H1 (cell line): ENCODE measurements around the gene WASL. TPM values are rescaled to one million over a fixed set of nuclear protein-coding genes. Genes with fewer than 3 reads are reported as not detected.

ENCODE experiments used
- CTCF ChIA-PET: fragments of 300-600 bp; sonication (Branson Sonifier 250); formaldehyde crosslinking; loops from one replicate; lab custom pipeline; 2021; ENCODE audit not compliant: partially characterized antibody; lab: Charles Lee
- POLR2A ChIA-PET: fragments of 300-600 bp; sonication (Branson Sonifier 250); formaldehyde crosslinking; loops from one replicate; lab custom pipeline; 2021; ENCODE audit warnings: inconsistent platforms; ENCODE audit not compliant: partially characterized antibody; lab: Charles Lee
- DNase-seq, 2 experiments: peaks; one replicate each; pipeline versions ENCODE4 v3.0.0 to v3.0.0-alpha.2; 2010 to 2022; ENCODE audit warnings: low spot score in 2 of 2, low read depth in 1 of 2, mixed read lengths in 1 of 2
- FAIRE-seq: peaks from 2 replicates; lab custom pipeline; 2011; peaks lifted over from hg19 to GRCh38; lab: Jason Lieb, UNC
- H2AFZ ChIP-seq: 2 replicates; pipeline ENCODE4 v1.8.1; 2012; ENCODE audit warnings: low read length, inconsistent platforms
- H2AK5ac ChIP-seq: 2 replicates; pipeline ENCODE4 v1.6.1; 2013; ENCODE audit warnings: low read depth, low read length
- H2BK120ac ChIP-seq: replicated peaks from 2 replicates; pipeline ENCODE3; 2013; ENCODE audit warnings: low read depth, low read length, inconsistent platforms
- H2BK12ac ChIP-seq: 2 replicates; pipeline ENCODE4 v1.6.1; 2013; ENCODE audit warnings: low read depth, low read length
- H2BK15ac ChIP-seq: 2 replicates; pipeline ENCODE4 v1.6.1; 2013; ENCODE audit warnings: low read length
- H2BK20ac ChIP-seq: 2 replicates; pipeline ENCODE4 v1.6.1; 2013; ENCODE audit warnings: low read length
- H2BK5ac ChIP-seq: 2 replicates; pipeline ENCODE4 v1.6.1; 2013; ENCODE audit warnings: low read depth, low read length
- H3K14ac ChIP-seq: 2 replicates; pipeline ENCODE4 v1.6.1; 2013; ENCODE audit warnings: inconsistent platforms; ENCODE audit not compliant: insufficient read length
- H3K18ac ChIP-seq: 2 replicates; pipeline ENCODE4 v1.6.1; 2013; ENCODE audit warnings: low read length; ENCODE audit errors: extremely low read depth
- H3K23ac ChIP-seq: 2 replicates; pipeline ENCODE4 v1.6.1; 2013; ENCODE audit warnings: inconsistent platforms; ENCODE audit not compliant: insufficient read length
- H3K23me2 ChIP-seq: 2 replicates; pipeline ENCODE4 v1.6.1; 2013; ENCODE audit warnings: low read depth, low read length
- H3K27ac ChIP-seq: 2 replicates; pipeline ENCODE4 v1.6.1; 2011; ENCODE audit warnings: low read depth, low read length, inconsistent platforms
- H3K27me3 ChIP-seq, 4 experiments: replicated peaks in 1 of 4; 1 replicate in 1 of 4; 2 replicates in 3 of 4; pipeline versions ENCODE4 v1.6.1 to v1.8.1; 2011 to 2013; ENCODE audit warnings: low read length in 3 of 4, mild to moderate bottlenecking in 3 of 4, inconsistent platforms in 2 of 4, mixed read lengths in 2 of 4, moderate library complexity in 1 of 4; ENCODE audit not compliant: control insufficient read depth in 3 of 4, insufficient read depth in 3 of 4; ENCODE audit errors: extremely low read depth in 1 of 4
- H3K36me3 ChIP-seq, 4 experiments: 2 replicates each; pipeline versions ENCODE4 v1.6.1 to v1.8.1; 2011 to 2013; ENCODE audit warnings: mild to moderate bottlenecking in 4 of 4, low read length in 3 of 4, moderate library complexity in 2 of 4, control low read depth in 1 of 4, inconsistent platforms in 1 of 4; ENCODE audit not compliant: insufficient read depth in 4 of 4, control insufficient read depth in 2 of 4
- H3K4ac ChIP-seq: replicated peaks from 2 replicates; pipeline ENCODE3; 2013; ENCODE audit warnings: low read length, low read depth, mixed read lengths, inconsistent platforms; ENCODE audit not compliant: insufficient read length
- H3K4me1 ChIP-seq, 4 experiments: replicated peaks in 1 of 4; 1 replicate in 1 of 4; 2 replicates in 3 of 4; pipeline versions ENCODE4 v1.6.1 to v1.8.1; 2011 to 2013; ENCODE audit warnings: low read length in 3 of 4, inconsistent platforms in 2 of 4, mixed read lengths in 1 of 4; ENCODE audit not compliant: insufficient read depth in 4 of 4, control insufficient read depth in 3 of 4
- H3K4me2 ChIP-seq, 2 experiments: 2 replicates each; pipeline versions ENCODE4 v1.6.1 to v1.8.1; 2011 to 2013; ENCODE audit warnings: low read depth in 2 of 2, low read length in 2 of 2, control low read depth in 1 of 2, inconsistent platforms in 1 of 2, mild to moderate bottlenecking in 1 of 2; ENCODE audit not compliant: insufficient read depth in 1 of 2
- H3K4me3 ChIP-seq, 4 experiments: fragments of 200-600, 300-600 bp in 1 of 4; sonication (generic), shearing (Covaris generic), sonication (Bioruptor Twin) in 1 of 4; 2 replicates each; pipeline versions ENCODE4 v1.5.1 to v1.8.1; 2011 to 2016; ENCODE audit warnings: low read length in 4 of 4, low read depth in 3 of 4, control low read depth in 2 of 4, inconsistent platforms in 2 of 4, mild to moderate bottlenecking in 2 of 4, mixed read lengths in 1 of 4, moderate library complexity in 1 of 4; ENCODE audit not compliant: insufficient read depth in 2 of 4; ENCODE audit errors: extremely low read depth in 1 of 4
- H3K56ac ChIP-seq: replicated peaks from 2 replicates; pipeline ENCODE3; 2013; ENCODE audit warnings: low read depth, mild to moderate bottlenecking, mixed read lengths, low read length, inconsistent platforms; ENCODE audit not compliant: insufficient read length
- H3K79me1 ChIP-seq: 2 replicates; pipeline ENCODE4 v1.6.1; 2013; ENCODE audit warnings: low read depth, low read length, control low read depth
- H3K79me2 ChIP-seq, 2 experiments: 2 replicates each; pipeline versions ENCODE4 v1.6.1 to v1.8.1; 2012 to 2013; ENCODE audit warnings: low read length in 2 of 2, mild to moderate bottlenecking in 2 of 2, inconsistent platforms in 1 of 2; ENCODE audit not compliant: insufficient read depth in 2 of 2, control insufficient read depth in 1 of 2
- H3K9ac ChIP-seq, 4 experiments: replicated peaks in 1 of 4; 1 replicate in 1 of 4; 2 replicates in 3 of 4; pipeline versions ENCODE4 v1.6.1 to v1.8.1; 2011 to 2013; ENCODE audit warnings: low read depth in 3 of 4, low read length in 3 of 4, control low read depth in 2 of 4, mild to moderate bottlenecking in 2 of 4, moderate library complexity in 2 of 4, inconsistent platforms in 1 of 4; ENCODE audit errors: extremely low read depth in 1 of 4
- H3K9me3 ChIP-seq, 2 experiments: 2 replicates each; pipeline versions ENCODE4 v1.6.1 to v1.8.1; 2012 to 2013; ENCODE audit warnings: mild to moderate bottlenecking in 2 of 2, moderate library complexity in 2 of 2, control low read depth in 1 of 2, inconsistent platforms in 1 of 2, low read depth in 1 of 2, low read length in 1 of 2, mixed read lengths in 1 of 2; ENCODE audit not compliant: insufficient read depth in 2 of 2
- H4K20me1 ChIP-seq, 2 experiments: replicated peaks in 1 of 2; 2 replicates each; pipeline versions ENCODE3 to v1.8.1; 2011 to 2013; ENCODE audit warnings: inconsistent platforms in 2 of 2, low read length in 2 of 2, mild to moderate bottlenecking in 1 of 2; ENCODE audit not compliant: insufficient read depth in 2 of 2, control insufficient read depth in 1 of 2
- H4K5ac ChIP-seq: 2 replicates; pipeline ENCODE4 v1.6.1; 2013; ENCODE audit warnings: low read length, low read depth, mixed read lengths, inconsistent platforms; ENCODE audit not compliant: insufficient read length
- H4K8ac ChIP-seq: 2 replicates; pipeline ENCODE4 v1.8.0; 2013; ENCODE audit warnings: mild to moderate bottlenecking, moderate library complexity, low read length, inconsistent platforms; ENCODE audit not compliant: insufficient read depth; ENCODE audit errors: extremely low read depth
- H4K91ac ChIP-seq: replicated peaks from 2 replicates; pipeline ENCODE3; 2013; ENCODE audit warnings: low read length, mixed read lengths, inconsistent platforms; ENCODE audit not compliant: insufficient read length
- CHD1 ChIP-seq: IDR thresholded peaks from 2 replicates; pipeline ENCODE4 v1.6.1; 2012; ENCODE audit warnings: low read depth, low read length, improper control_type of control experiment
- HDAC2 ChIP-seq, 2 experiments: fragments of 300-600 bp in 1 of 2; sonication (generic) in 1 of 2; IDR thresholded peaks; 2 replicates each; pipeline ENCODE4 v1.6.1; 2011 to 2012; ENCODE audit warnings: low read depth in 2 of 2, low read length in 2 of 2, mild to moderate bottlenecking in 2 of 2, moderate library complexity in 2 of 2, borderline replicate concordance in 1 of 2, inconsistent platforms in 1 of 2
- JUN ChIP-seq: IDR thresholded peaks from 2 replicates; pipeline ENCODE4 v1.6.1; 2011; ENCODE audit warnings: low read depth, mild to moderate bottlenecking, improper control_type of control experiment, low read length
- RNF2 ChIP-seq: fragments of 200-900, 300-1000 bp; sonication (generic); IDR thresholded peaks from 2 replicates; pipeline ENCODE4 v1.7.1; 2016; ENCODE audit warnings: borderline replicate concordance, low read depth, mild to moderate bottlenecking, antibody characterized with exemption, low read length; ENCODE audit not compliant: poor library complexity, severe bottlenecking; ENCODE audit errors: missing control alignments
- ZNF274 ChIP-seq: IDR thresholded peaks from 2 replicates; pipeline ENCODE4 v1.7.0; 2012; ENCODE audit warnings: low read length, borderline replicate concordance; ENCODE audit errors: extremely low read depth
- WGBS, 2 experiments: shearing (Covaris generic) in 1 of 2; methylation state at CpG; one replicate each; pipeline versions ENCODE4 v1.1.6 to v1.1.7; 2013 to 2015; ENCODE audit warnings: low lambda C conversion rate in 2 of 2, mixed read lengths in 2 of 2, inconsistent platforms in 1 of 2, low coverage in 1 of 2, missing lambda C conversion rate in 1 of 2; ENCODE audit not compliant: insufficient replicate concordance in 2 of 2, insufficient coverage in 1 of 2, insufficient read length in 1 of 2; ENCODE audit errors: extremely low coverage in 1 of 2, missing lambda C conversion rate in 1 of 2; 5-methylcytosine and 5-hydroxymethylcytosine counted together
- polyA plus RNA-seq, 7 experiments: library from polyadenylated mRNA; depleted of rRNA in 3 of 7; stranded (reverse) in 5 of 7; unstranded in 2 of 7; fragments of >200 nt in 5 of 7; fragments of 200-250 nt in 2 of 7; gene quantifications; 1 replicate in 5 of 7; 2 replicates in 1 of 7; 4 replicates in 1 of 7; pipeline versions ENCODE4 v1.2.1 to v1.2.3, GENCODE V29; 2011 to 2013; ENCODE audit warnings: missing spikeins in 2 of 7, mixed read lengths in 2 of 7
- total RNA-seq: library from RNA; stranded (reverse); fragmentation: NEBNext Ultra II Directional; extraction: Animal tissue kit (Norgen Biotek cat#: 25700); gene quantifications from 2 replicates; pipeline ENCODE4 v1.2.1, GENCODE V29; 2021

WASL gene
- total and polyA plus RNA-seq, 2 of the 8 experiments (the other 6 are each of a cell fraction or from before 2014, with no cell fraction given): 7.7 to 38.9 TPM

DNA sequence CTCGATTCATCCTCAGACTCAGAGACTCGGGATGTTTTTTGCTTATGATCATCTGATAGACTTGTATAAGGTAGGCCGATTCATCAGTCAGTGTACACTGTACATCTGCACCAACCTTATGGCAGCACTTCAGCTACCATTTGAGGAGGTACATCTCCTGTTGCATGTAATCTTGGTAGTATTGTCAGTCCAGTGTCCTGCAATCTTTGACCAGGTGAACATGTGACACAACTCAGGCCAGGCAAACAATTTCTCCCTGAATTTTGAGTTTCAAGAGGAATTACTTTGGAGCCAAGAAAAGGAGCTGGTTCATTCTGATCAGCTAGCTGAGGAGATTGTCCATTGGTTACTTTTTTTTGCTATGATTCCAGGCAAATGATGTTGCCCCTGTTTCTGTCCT lies 19.7 kb upstream of the WASL start:
- Histone ChIP-seq H3K56ac (no peak overlapping the region), H4K8ac (no peak overlapping the region), H3K23me2 (no peaks in the 10 kb centered on the region), H3K27ac (no peak overlapping the region), H4K91ac (no peak overlapping the region), H2BK12ac (0 out of 2 replicates have a peak overlapping the region, but pooled peaks have one; percentile 20), H4K20me1 (no peaks in the 10 kb centered on the region), H2AK5ac (no peak overlapping the region), H3K36me3 (no peaks in the 10 kb centered on the region), H2BK20ac (no peak overlapping the region), H2AFZ (0 out of 2 replicates have a peak overlapping the region, but pooled peaks have one; percentile 58), H3K4me3 (no peak overlapping the region), H3K18ac (no peak overlapping the region), H3K23ac (no peak overlapping the region), H2BK15ac (no peak overlapping the region), H2BK120ac (no peak overlapping the region), H3K4me1 (no peaks in the 10 kb centered on the region; a peak in 1 of 7 replicates), H3K9me3 (no peaks in the 10 kb centered on the region), H4K5ac (no peak overlapping the region), H3K79me1 (no peaks in the 10 kb centered on the region), H3K4me2 (no peak overlapping the region), H3K4ac (no peak overlapping the region), H3K9ac (no peak overlapping the region), H3K79me2 (no peaks in the 10 kb centered on the region), H3K14ac (no peak overlapping the region), H3K27me3 (no peaks in the 10 kb centered on the region), H2BK5ac (no peak overlapping the region)
- no peak for FAIRE-seq
- DNase-seq: no peak
- TF ChIP-seq CHD1 (no peak), ZNF274 (no peak), RNF2 (no peak), JUN (no peak), HDAC2 (IDR thresholded peaks at IDR 0.05; ENCODE audit: borderline replicate concordance in 1 of 2, low read depth in 2 of 2, low read length in 2 of 2) (no peak)
- CTCF ChIA-PET: interaction anchor here (0.6 to 2.4 kb wide), 3 partner anchors 26 to 67 kb away, joined by 3 to 7 read pairs (median 3); no protein-coding TSS in a partner anchor
- POLR2A ChIA-PET: interaction anchor here (1.1 kb wide), 1 partner anchor 19 kb away, joined by 4 read pairs; the partner anchor contains the start of gene WASL
- WGBS, 2 experiments: 98% methylated on average over 3 of the region's 3 CpGs; no CpG with 5 or more reads in 1 of the 2 experiments
